Bronchial epithelial cell (primary cell): ENCODE measurements around the gene WDR38. TPM values are rescaled to one million over a fixed set of nuclear protein-coding genes. Genes with fewer than 3 reads are reported as not detected.

ENCODE experiments used
- DNase-seq: peaks from one replicate; pipeline ENCODE4 v3.0.0-alpha.2; 2010; ENCODE audit warnings: low read depth
- FAIRE-seq: peaks from 2 replicates; lab custom pipeline; 2011; peaks lifted over from hg19 to GRCh38; lab: Jason Lieb, UNC
- H3K27me3 ChIP-seq: 2 replicates; pipeline ENCODE4 v1.5.1; 2011; ENCODE audit warnings: low read length; ENCODE audit not compliant: control insufficient read depth, insufficient read depth
- H3K36me3 ChIP-seq: 2 replicates; pipeline ENCODE4 v1.5.1; 2011; ENCODE audit warnings: low read length; ENCODE audit not compliant: control insufficient read depth, insufficient read depth
- H3K4me3 ChIP-seq: 2 replicates; pipeline ENCODE4 v1.5.1; 2011; ENCODE audit warnings: mild to moderate bottlenecking, low read depth, low read length, control low read depth
- total RNA-seq: library from RNA; depleted of rRNA; stranded (reverse); fragments of >200 nt; gene quantifications from 2 replicates; pipeline ENCODE4 v1.2.1, GENCODE V29; 2014
- TF ChIP-seq, protein P1 (sequence below): IDR thresholded peaks from 2 replicates; pipeline ENCODE4 v1.5.1; 2011; ENCODE audit warnings: mild to moderate bottlenecking, moderate library complexity, low read length, control low read depth, inconsistent platforms; ENCODE audit not compliant: insufficient read depth, severe bottlenecking

Gene WDR38
- total RNA-seq, 1 donor from 2014 or later, result not detected

DNA sequence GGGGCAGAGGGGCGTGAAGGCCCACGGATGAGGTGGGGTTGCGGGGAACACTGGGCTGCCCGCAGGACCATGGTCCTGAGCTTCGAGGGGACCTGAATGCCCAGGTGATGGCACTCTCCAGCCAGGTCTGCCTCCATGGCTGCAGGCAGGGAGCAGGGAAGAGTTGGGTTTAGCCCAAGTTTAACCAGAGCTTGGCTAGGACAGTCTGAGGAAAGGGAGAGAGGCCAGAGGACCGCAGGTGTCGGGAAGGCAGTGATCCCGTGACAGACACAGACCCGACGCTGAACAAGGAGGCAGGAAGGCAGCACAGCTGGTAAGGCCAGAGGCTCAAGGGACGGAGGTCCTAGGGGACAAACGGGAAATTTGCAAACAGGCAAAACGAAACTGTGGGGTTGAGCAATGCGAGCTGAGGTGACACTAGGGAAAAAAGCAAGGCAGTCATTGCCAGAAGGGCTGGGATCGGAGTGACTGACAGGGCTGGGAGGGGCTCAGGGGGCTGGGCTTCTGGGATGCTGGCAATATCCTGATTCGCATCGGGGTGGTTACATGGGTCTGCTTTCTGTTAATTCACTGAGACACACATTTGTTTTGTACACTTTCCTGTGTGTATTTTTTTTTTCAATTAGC lies 33.7 kb downstream of the WDR38 start:
- H3K36me3 ChIP-seq, result peaks cover 28% of the 10 kb centered on the region
- no peak overlapping the region for H3K4me3 ChIP-seq
- FAIRE-seq, result peak; percentile 36
- no peak for DNase-seq
- no peaks in the 10 kb centered on the region for H3K27me3 ChIP-seq
- TF ChIP-seq, protein P1, sequence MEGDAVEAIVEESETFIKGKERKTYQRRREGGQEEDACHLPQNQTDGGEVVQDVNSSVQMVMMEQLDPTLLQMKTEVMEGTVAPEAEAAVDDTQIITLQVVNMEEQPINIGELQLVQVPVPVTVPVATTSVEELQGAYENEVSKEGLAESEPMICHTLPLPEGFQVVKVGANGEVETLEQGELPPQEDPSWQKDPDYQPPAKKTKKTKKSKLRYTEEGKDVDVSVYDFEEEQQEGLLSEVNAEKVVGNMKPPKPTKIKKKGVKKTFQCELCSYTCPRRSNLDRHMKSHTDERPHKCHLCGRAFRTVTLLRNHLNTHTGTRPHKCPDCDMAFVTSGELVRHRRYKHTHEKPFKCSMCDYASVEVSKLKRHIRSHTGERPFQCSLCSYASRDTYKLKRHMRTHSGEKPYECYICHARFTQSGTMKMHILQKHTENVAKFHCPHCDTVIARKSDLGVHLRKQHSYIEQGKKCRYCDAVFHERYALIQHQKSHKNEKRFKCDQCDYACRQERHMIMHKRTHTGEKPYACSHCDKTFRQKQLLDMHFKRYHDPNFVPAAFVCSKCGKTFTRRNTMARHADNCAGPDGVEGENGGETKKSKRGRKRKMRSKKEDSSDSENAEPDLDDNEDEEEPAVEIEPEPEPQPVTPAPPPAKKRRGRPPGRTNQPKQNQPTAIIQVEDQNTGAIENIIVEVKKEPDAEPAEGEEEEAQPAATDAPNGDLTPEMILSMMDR, result no peak

DNA sequence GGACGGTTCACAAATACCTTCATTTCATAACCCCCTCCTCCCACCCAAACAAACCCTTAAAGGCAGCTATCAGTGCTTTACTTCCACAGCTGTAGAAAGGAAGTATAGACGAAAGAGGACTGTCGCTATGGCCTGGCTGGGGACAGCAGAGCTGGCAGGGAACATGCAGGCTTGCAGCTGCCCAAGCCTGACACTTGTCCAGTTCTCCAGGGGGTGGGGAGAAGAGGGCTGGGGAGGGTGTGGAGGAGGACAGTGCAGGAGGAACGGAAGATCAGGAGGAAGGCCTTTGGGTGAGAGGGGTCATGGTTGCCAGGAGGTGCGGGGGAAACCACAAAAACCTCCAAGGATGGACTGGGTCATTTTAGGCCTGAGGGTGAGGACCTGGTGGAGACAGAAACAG lies 34.6 kb downstream of the WDR38 start:
- peaks cover 25% of the 10 kb centered on the region for H3K36me3 ChIP-seq

DNA sequence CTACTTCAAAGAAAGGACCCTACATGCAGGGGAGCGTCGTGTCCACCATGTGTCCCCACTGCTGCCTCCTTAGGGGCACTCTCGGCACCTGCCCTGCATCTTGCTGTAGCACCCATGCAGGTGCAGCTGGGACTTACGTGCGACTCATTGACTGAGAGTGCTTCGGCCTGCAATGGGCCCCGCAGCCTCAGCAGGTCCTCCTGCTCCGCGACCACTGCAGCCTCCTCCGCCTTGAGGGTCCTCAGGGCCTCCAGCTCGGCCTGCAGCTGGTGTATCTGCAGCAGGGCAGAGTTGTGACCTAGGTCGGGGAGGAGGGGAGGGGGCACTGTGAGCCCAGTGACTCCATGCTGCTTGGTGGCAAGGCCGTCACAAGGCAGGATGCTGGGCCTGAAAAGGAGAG lies 35.7 kb downstream of the WDR38 start:
- TF ChIP-seq, protein P1, result no peak
- FAIRE-seq, result no peak

More for the DNA sequence above, 34.6 kb downstream of the WDR38 start:
- Histone ChIP-seq H3K4me3 (no peak overlapping the region), H3K27me3 (no peaks in the 10 kb centered on the region)
- DNase-seq, result no peak
- FAIRE-seq, result no peak
- TF ChIP-seq, protein P1, result no peak

DNA sequence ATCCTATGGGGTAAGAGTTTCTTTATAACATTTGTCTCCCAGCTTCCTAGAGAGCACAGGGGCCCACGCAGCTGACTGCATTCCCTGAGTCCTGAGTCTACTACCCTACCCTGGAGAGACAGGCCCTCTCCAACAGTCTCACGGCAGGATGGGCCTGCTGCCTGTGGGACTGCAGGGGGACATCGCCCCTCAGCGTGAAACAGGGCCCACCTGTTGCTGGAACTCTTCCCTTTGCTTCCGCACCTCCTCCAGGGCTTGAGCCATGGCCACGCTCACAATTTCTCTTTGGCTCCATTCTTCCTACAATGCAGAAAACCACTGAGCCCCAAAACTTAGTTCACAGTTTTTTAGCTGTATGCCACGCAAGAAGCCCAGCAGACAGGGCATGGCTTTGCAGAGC lies 36.9 kb downstream of the WDR38 start:
- DNase-seq (no peak), FAIRE-seq (no peak)
- H3K27me3 ChIP-seq, result no peaks in the 10 kb centered on the region
- H3K36me3 ChIP-seq, result peaks cover 27% of the 10 kb centered on the region
- TF ChIP-seq, protein P1, result no peak
- H3K4me3 ChIP-seq, result no peak overlapping the region

More for the DNA sequence above, 35.7 kb downstream of the WDR38 start:
- no peak overlapping the region for H3K4me3 ChIP-seq
- H3K27me3 ChIP-seq, result no peaks in the 10 kb centered on the region
- no peak for DNase-seq
- peaks cover 25% of the 10 kb centered on the region for H3K36me3 ChIP-seq

DNA sequence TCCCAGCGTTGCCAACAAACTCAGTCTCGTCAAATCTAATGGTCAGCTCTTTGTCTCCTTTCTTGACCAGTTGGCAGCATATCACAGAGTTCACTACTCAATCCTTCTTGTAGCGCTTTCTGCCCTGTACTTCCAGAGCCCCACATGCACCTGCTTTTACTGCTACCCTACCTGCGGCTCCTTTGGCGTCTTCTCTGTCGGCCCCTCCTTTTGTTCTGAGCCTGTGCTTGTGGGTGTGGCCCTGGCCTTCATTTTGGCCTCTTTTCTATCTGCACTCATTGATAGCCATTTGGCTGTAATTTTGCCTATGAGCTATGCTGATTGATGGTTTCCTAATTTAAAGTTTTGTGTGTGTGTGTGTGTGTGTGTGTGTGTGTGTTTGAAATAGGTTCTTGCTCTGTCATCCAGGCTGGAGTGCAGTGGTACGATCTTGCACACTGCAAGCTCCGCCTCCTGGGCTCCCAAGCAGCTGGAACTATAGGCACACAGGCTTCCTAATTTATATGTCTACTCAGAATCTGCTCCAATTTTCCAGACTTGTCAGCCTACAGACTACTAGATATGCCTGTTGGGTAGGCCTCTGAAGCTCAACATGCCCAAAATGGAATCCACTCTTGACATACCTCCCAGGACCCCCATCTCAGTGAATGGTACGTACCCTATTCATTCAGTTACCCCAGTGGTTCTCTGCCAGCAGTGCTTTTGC lies 40.9 kb downstream of the WDR38 start:
- no peak for DNase-seq
- peaks cover 15% of the 10 kb centered on the region for H3K36me3 ChIP-seq
- no peaks in the 10 kb centered on the region for H3K27me3 ChIP-seq
- TF ChIP-seq, protein P1, result no peak
- no peak for FAIRE-seq
- H3K4me3 ChIP-seq, result no peak overlapping the region

DNA sequence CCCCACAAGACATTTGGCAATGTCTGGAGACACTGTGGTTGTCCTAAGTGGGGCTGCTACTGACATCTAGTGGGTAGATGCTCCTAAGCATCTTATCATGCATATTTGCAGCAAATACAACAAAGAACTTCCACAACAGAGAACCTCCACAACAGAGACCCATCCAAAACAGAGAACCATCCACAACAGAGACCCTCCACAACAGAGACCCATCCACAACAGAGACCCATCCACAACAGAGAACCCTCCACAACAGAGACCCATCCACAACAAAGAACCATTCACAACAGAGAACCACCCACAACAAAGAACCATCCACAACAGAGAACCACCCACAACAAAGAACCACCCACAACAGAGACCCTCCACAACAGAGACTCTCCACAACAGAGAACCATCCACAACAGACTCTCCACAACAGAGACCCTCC lies 41.5 kb downstream of the WDR38 start:
- FAIRE-seq, result no peak
- no peaks in the 10 kb centered on the region for H3K27me3 ChIP-seq
- TF ChIP-seq, protein P1, result peak; percentile 59
- peaks cover 15% of the 10 kb centered on the region for H3K36me3 ChIP-seq
- DNase-seq, result peak; percentile 51
- no peak overlapping the region for H3K4me3 ChIP-seq
